HG02884 (cell line): ENCODE data around the gene UNC80.

Experiments
- ATAC-seq: cut with Tn5 transposase; IDR thresholded peaks from one replicate; pipeline ENCODE4 v1.9.1; 2021; ENCODE audit warnings: mild to moderate bottlenecking, moderate library complexity; ENCODE audit not compliant: unreplicated experiment

Gene UNC80

DNA sequence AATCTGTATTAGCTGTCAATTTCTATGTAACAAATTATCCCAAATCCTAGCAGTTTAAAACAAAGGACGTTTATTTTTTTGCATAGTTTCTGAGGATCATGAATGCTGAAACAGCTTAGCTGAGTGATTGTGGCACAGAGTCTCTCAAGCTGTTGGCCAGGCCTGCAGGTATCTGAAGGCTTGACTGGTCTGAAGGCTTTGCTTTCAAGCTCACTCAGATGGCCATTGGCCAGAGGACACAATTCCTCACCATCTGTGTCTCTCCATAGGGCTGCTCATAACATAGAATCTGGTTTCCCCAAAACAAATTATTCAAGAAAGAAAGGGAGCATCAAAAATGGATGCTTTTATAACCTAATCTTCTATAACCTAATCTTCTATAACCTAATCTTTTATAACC is 33.7 kb downstream of the UNC80 start:
- ATAC-seq = no peak

DNA sequence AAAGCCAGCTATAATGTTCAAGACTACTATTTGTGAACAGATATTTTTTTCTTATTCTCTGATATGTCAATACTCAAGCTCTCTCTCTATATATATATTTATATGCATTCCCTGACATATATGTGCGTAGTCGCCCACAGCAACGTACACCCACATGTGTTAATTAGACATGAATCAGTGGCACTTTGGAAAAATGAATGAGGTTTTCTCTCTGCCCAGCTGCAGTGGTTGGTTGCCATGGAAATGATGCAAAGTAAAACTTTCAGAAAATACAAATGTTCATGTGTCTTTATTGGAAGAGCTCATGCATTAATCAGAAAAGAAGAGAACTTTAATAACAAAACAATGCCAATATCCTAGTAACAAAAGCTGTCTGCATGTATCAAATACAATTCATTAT is 34.7 kb downstream of the UNC80 start:
- no peak for ATAC-seq

DNA sequence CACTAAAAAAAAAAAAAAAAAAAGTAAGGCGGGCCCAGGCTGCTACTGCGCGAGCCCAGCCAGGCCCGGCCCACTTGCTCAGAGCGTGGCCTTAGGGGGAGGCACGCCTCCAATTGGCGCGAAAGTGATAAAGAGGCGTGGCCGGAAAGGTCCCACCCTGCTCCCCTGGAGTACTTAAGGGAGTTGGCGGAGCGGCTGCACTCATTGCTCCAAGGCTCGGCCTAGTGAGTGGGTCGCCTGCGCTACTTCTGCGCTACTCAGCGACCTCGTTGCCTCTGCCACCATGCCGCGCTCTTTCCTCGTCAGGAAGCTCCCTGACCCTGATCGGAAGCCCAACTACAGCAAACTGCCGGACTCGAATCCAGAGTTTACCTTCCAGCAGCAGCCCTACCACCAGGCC is 36.9 kb downstream of the UNC80 start:
- no peak for ATAC-seq

DNA sequence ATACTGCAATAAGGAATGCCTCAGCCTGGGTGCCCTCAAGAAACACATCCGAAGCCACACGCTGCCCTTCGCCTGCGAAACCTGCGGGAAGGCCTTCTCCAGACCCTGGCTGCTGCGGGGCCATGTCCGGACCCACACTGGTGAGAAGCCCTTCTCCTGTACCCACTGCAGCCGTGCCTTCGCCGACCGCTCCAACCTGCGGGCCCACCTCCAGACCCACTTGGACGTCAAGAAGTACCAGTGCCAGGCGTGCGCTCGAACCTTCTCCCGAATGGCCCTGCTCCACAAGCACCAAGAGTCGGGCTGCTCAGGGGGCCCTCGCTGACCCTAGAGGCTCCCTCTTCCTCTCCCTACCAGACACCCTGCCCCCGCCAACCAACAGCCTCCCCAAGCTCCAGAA is 37.6 kb downstream of the UNC80 start:
- ATAC-seq = no peak

DNA sequence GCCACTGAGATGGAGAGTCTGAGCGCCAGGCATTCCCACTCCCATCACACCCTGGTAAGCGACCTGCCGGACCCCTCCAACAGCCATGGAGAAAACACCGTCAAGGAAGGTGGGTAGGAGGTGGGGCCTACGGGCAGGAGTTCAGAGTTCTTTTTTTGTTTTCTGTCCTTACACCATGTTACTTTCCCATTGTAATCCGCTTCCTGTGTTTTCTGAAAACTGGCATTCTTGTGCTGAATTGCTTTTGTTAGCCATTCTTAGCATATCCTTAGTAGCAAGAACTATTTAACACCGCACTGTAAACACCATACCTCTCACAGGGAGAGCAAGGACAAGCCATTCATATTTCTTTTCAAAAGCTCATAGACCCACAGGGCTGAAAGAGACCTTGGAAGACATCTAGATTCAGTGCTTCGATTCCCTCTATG is 46.2 kb downstream of the UNC80 start:
- no peak for ATAC-seq

DNA sequence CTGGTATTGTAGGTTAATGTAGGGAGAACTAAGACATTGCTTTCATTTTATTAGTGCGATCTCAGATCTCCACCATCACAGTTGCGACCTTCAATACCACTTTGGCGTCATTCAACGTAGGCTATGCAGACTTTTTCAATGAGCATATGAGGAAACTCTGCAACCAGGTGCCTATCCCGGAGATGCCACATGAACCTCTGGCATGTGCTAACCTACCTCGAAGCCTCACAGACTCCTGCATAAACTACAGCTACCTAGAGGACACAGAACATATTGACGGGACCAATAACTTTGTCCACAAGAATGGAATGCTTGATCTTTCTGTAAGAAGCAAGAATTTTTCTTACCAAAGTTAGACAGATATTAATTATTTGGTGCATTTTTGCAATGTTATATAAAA is 47.3 kb downstream of the UNC80 start:
- ATAC-seq = no peak

DNA sequence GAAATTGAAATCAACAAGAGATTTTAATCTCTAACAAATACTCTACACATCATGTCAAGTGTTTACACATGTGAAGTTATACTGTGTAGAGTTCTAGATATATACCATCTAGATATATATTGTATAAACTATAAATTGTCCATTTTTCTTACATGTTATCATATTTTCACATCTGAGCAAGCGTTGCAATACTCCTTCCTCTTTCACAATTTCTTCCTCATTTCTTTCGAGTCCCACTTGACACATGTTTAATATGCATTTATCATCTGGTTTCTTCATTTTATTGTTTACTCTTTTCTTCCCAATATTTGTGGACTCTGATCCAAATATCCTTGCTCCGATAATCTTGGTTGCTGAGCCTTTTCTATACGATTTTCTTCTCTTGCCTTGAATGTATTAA is 50.2 kb downstream of the UNC80 start:
- no peak for ATAC-seq

DNA sequence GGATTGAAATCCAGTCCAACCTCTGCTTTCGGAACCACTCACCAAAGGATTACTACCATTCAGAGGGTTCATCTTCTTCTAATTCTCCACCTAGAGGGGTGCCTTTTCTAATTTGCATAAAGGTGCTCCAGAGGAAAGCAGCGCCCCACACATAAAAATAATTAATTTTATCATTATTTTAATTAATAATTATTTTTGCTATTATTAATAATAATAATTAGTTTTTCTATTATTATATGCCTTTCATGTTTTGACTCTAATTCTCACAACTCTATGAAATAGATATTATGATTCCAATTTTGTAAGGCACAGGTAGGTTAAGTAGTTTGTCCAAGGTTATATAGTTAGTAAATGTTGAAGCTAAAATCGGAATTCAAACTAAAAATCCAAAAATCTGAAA is 51.9 kb downstream of the UNC80 start:
- no peak for ATAC-seq

DNA sequence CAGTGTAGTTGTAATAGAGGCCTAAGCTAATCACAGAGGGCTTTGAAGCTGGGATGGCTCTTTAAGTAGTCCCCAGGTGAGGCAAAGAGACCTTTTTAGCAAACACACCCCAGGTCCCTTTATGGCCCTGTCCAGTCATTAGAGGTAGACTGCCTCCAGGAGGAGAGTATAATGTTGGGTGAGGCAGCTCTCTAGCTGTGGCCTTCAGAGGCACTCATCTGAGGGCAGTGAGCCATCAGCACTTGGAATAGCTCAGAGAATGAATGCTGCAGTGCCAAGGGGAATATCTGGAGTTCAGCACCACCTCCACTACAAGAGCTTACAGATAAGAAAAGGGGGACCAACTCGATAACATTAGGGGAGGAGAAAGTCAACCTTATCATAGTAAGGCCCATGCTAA is 52.8 kb downstream of the UNC80 start:
- ATAC-seq = no peak

DNA sequence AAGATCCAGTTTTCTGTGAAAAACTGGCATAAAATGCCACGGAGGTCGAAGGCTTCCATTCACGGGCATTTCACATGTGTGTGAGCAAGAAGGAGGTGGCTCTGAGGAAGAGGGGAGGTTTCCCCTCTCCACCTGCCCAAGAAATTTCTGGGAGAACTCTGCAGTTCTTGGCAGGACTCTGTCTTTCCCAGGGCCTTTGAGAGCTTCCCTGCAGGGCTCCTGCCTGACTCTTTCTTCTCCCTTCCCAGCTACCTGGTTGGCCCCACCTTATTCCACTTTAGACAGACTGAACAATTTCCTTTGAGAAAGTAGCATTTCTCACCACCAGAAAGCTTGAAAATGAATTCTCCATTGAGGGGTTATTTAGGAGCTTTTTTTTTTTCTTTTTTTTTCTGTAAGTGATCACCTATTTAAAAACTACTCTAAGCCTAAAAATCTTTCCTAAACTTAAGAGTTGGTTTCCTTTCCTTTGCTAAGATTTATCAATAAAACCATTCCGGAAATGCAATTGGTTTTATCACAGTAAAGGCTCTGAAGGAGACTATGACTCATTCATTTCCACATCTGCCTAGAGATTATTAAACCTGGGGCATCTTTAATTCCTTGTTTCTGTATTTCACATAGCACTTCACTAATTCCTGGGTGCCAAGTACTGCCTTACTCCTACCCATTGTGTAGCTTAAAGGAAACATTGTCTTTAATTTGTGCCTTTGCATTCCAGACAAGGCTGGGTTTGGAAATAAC is 59.3 kb downstream of the UNC80 start:
- ATAC-seq = no peak

DNA sequence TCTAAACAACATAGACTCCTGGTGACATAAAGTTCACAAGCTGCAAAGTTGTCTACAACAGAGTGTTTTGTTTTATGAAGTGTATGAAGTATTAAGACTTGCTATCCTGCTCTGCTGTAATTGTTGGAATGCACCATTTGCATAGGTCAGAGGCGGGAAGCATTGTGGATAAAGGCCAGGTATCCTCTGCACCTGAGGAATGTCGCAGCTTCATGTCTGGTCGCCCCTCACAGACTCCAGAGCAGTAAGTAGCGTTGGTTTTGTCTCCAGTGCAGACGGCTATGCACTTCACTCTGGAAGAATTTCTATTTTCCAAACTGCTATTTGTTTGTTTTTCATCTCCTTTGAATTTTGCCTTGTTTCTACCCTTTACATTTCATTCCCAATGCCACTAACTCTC is 63.1 kb downstream of the UNC80 start:
- ATAC-seq = no peak

DNA sequence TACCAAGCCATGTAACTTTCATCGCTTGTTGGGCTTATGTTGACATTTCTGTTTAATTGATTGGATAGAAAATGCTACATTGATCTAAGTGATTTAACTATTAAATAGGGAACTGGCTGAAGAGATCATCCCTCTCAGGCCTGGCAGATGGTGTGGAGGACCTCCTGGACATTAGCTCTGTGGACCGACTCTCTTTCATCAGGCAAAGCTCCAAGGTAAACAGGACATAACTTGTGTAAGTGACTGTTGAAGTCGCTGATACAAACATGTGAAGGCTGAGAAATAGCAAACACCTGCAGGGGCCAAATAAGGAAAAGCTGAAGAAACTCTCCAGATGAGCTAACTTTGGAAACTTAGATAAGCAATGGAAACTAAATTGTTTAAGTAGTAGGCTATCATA is 68.8 kb downstream of the UNC80 start:
- ATAC-seq = no peak

DNA sequence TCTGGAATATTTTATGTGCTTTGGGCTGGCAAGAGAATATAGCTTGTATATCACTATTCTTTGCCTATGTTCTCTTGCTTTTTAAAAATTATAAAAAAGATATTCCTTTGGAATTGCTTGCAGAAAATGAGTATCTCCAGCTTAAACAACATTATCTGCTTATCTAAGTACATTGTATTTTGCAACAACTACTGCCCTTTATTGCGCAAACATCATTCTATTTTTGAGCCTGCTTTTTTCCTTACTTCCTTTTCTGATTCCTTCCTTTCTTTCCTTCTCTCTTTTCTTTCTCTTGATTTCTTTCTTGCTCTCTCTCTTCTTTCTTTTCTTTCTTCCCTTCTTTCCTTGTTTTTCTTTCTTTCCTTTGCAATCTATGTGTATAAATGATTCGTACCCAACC is 74.0 kb downstream of the UNC80 start:
- ATAC-seq = no peak

DNA sequence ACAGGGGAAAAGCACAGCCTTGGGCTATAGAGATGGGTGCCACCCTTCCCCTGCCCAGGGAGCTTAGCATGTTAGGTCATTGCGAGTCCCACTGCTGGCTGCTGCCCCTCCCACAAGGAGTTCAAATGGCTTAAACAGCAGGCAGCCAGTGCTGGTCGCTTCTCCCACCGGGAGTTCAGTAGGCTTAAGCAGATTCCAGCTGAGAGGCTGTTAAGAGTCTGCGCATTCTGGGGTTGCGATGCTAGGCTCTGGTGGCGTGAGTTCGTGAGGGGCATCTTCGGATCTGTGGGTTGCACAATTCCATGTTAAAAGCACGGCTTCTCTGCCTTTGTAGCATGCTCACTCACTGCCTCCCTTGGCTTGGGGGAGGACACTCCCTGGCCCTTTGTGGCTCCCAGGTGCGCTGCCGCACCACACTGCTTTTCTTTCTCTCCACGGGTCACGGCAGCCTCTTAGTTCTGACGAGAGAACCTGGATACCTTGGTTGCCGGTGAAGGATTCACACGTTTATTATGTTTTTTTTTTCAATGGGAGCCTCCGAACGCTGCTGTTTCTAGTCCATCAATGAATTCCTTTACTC is 93.2 kb downstream of the UNC80 start:
- ATAC-seq = no peak

DNA sequence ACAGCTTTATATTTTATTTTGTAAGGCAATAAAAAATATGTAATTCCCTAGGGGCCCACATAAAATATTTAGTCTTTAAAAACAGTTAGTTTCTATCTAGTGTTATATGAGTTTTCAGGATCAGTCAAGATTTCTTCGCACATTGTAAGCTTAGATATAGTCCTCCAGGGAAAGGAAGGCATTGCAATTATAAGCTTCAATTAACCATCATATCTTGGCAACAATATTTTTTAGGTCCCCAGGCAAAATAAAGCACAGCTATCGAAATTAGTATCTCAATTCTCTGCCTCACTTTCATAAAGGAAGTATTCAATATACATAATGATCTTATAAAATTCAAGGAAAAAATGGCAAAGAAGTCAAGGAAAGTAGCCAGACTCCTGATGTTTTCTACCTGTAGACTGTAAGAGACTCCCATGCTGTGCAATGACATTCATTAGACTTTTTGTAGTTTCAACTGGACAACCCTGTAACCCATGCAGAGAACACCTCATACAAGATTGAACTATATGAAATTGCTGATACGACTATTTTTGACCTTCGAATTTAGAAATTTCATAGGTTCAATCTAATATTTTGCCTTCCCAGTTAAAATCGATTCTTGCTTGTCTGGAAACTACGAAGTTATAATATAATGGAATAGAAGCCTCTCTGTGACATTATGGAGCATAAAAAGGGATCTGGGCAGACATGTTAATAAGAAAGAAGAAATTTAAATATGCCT is 96.8 kb downstream of the UNC80 start:
- no peak for ATAC-seq

DNA sequence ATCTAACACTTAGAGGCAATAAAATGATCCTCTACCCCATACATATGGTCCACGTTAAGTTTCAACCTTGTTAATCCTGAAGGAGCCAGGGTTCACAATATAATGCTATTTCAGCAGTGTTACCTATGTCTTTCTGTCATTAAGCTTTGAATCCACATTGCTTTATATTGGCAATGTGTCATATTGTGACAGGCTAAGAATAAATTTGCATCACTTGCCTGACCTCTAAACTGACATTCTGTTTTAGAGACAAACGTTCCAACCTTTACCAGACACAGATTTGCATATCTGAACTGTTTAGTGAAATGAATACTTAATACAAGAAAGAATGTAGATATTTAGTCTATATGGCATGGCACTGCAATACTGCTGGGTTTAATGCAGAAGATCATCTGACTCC is 98.4 kb downstream of the UNC80 start:
- no peak for ATAC-seq

DNA sequence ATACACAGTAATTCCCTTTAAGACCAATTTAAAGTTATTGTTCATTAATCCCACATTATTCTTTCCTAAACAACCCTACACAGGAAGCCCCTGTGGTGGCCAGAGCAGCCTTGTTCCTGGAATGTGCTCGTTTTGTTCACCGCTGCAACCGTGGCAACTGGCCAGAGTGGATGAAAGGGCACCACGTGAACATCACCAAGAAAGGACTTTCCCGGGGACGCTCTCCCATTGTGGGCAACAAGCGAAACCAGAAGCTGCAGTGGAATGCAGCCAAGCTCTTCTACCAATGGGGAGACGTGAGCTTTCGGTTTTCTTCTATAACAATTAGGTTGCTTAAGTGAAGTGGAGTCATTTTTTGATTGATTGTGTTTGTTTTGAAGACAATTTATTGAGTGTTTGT is 101.0 kb downstream of the UNC80 start:
- ATAC-seq = no peak

DNA sequence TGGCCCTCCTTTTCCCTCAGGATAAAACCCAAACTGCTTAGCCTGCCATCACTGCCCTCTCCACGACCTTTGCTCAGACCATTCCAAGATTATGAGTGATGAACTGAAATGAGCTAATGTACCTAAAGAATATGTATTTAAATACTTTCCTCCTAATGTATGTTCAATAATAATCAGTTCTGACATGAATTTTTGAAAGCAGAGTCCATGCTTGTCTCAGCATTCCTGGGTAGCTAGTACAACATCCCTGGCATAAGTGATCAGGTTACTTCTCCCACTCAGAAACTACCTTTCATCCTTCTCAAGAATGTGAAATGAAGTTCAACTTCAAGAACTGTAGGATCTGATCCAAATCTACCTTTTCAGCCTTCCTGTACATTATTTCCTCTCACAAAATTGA is 103.6 kb downstream of the UNC80 start:
- no peak for ATAC-seq

DNA sequence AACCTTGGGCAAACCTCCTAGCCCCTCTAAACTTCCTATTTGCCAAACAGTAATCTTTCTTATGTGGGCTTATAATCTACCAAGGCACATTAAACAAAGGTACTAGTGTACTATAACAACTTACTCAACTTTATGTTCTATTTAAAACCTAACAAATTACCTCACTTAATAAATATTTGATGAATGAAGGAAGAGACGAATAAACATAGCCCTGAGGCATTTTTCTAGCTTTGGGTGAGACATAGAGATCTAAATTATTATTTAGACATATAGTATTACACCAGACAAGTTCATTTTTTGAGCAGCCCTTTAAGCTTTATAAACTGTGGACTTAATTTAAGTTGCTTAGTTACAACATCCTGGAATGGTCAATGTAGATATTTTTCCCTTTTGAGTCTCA is 104.6 kb downstream of the UNC80 start:
- no peak for ATAC-seq

DNA sequence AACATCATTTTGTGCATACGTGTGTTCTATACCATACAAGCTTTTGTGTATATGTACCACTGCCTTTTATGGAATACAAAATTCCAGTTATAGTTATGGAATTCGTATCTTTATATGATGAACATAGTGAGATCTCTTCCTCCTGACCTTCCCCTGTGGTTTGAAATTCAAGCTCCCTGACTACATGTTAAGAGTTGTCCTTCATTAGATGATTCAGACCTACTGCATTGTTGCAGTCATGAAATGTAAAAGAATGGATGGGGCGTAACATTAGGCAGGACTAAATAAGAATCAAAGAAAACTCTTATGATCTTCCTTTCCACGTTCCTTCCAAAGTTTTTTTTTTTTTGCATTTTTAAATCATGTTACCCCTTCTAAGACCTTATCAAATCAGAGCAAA is 107.1 kb downstream of the UNC80 start:
- ATAC-seq = no peak

DNA sequence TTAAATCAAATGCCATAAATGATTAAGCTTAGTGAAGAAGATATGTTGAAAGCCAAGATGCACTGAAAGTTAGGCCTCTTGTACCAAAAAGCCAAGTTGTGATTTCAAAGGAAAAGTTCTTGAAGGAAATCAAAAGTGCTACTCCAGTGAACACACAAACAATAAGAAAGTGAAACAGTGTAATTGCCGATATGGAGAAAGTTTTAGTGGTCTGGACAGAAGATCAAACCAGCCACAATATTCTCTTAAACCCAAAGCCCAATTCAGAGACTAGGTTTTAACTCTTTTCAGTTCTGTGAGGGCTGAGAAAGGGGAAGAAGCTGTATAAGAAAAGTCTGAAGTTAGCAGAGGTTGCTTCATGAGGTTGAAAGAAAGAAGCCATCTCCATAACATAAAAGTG is 129.0 kb downstream of the UNC80 start:
- no peak for ATAC-seq

DNA sequence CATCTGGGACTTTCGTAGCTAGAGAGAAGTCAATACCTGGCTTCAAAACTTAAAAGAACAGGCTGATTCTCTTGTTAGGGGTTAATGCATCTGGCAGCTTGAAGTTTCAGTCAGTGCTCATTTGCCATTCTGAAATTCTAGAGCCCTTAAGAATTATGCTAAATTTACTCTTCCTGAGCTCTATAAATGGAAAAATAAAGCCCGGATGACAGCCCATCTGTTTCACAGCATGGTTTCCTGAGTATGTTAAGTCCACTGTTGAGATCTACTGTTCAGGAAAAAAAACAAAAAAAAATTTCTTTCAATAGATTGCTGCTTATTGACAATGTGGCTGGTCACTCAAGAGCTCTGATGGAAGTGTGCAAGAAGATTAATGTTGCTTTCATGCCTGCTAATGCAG is 129.5 kb downstream of the UNC80 start:
- ATAC-seq = no peak
